ENCODE data around the gene CORO7.

The CORO7 gene

GRCh38 chr16:4309833-4310266, 106.5 kb downstream of the CORO7 start:
- no peak for TF ChIP-seq ZFX (IDR thresholded peaks at IDR 0.05)
- TF ChIP-seq, protein P1, sequence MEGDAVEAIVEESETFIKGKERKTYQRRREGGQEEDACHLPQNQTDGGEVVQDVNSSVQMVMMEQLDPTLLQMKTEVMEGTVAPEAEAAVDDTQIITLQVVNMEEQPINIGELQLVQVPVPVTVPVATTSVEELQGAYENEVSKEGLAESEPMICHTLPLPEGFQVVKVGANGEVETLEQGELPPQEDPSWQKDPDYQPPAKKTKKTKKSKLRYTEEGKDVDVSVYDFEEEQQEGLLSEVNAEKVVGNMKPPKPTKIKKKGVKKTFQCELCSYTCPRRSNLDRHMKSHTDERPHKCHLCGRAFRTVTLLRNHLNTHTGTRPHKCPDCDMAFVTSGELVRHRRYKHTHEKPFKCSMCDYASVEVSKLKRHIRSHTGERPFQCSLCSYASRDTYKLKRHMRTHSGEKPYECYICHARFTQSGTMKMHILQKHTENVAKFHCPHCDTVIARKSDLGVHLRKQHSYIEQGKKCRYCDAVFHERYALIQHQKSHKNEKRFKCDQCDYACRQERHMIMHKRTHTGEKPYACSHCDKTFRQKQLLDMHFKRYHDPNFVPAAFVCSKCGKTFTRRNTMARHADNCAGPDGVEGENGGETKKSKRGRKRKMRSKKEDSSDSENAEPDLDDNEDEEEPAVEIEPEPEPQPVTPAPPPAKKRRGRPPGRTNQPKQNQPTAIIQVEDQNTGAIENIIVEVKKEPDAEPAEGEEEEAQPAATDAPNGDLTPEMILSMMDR (conservative IDR thresholded peaks at IDR 0.05): peak; percentile 58
- no peak overlapping the region for H3K27ac ChIP-seq

DNA sequence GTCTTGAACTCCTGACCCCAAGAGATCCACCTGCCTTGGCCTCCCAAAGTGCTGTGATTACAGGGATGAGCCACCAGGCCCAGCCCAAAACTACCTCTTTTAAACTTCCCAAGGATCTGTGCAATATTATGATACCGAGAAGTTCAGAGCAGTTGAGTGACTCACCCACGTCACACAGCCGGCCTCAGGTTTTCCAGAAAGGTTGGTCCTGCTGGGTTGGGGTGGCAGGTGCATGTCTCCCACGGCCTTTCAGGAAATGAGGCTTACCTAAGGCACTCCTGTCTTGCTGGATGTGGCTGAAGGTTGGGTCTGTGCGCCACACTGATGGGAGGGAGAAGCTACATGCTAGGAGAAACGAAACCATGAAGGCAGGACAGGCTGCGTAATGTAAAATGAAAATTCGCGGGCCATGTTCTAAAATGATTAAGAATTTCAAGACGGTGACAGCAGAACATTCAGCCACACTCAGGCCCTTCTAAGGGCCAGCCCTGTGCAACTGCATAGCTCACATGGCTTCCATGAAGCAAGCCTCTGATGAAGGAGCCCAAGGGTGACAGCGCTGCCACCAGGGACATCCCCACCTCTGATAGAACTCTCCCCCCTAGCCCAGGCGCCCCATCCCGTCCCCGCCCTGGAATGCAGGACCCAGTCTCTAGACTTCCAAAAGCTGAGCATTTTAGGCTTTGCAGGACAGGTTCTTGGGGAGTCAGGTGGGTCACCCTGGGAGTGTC, 107.1 kb downstream of the CORO7 start:
- H3K27ac ChIP-seq: no peak overlapping the region
- TF ChIP-seq, protein P1 (conservative IDR thresholded peaks at IDR 0.05): no peak
- no peak for TF ChIP-seq ZFX (IDR thresholded peaks at IDR 0.05)

GRCh38 chr16:4307215-4308037, 109.0 kb downstream of the CORO7 start:
- TF ChIP-seq ZFX (IDR thresholded peaks at IDR 0.05): no peak
- TF ChIP-seq, protein P1 (conservative IDR thresholded peaks at IDR 0.05): no peak
- peak overlapping the region; percentile 69 for H3K27ac ChIP-seq

- H3K27ac ChIP-seq: peak overlapping the region; percentile 69
- TF ChIP-seq, protein P1 (conservative IDR thresholded peaks at IDR 0.05): no peak
- no peak for TF ChIP-seq ZFX (IDR thresholded peaks at IDR 0.05)
Observed at GRCh38 chr16:4306470-4307214, 109.8 kb downstream of the CORO7 start.
